Stimulated activated CD8-positive, alpha-beta memory T cell treated with anti-CD3 and anti-CD28 coated beads, Interleukin-12 subunit alpha, Interleukin-12 subunit beta, amount 100 ng/mL, for 4 hours (primary cell): ENCODE measurements around the gene IRAK3.
"Not testable (repeated sequence)": the region's sequence is repeated elsewhere in the genome, so short reads cannot be mapped to it uniquely, and the experiment has no call there.

Experiments used
- DNase-seq: peaks from one replicate; pipeline ENCODE4 v3.0.0-alpha.2; 2020; ENCODE audit warnings: low read depth

Gene IRAK3

GRCh38 chr12:66258011-66258410 is 69.0 kb downstream of the IRAK3 start:
- no peak for DNase-seq

GRCh38 chr12:66262737-66263136 is 73.7 kb downstream of the IRAK3 start:
- DNase-seq: no peak

GRCh38 chr12:66268562-66268961 is 79.5 kb downstream of the IRAK3 start:
- DNase-seq: no peak

- DNase-seq: no peak
Observed at GRCh38 chr12:66269142-66269541, 80.1 kb downstream of the IRAK3 start.

- no peak for DNase-seq
Observed at GRCh38 chr12:66269757-66270383, 80.9 kb downstream of the IRAK3 start.

- DNase-seq: no peak
Observed at GRCh38 chr12:66270613-66271012, 81.6 kb downstream of the IRAK3 start.

GRCh38 chr12:66272650-66273049 is 83.6 kb downstream of the IRAK3 start:
- no peak for DNase-seq

GRCh38 chr12:66273147-66273546 is 84.1 kb downstream of the IRAK3 start:
- no peak for DNase-seq

- no peak for DNase-seq
Observed at GRCh38 chr12:66275040-66275439, 86.0 kb downstream of the IRAK3 start.

- no peak for DNase-seq
Observed at GRCh38 chr12:66279123-66279712, 90.2 kb downstream of the IRAK3 start.

- DNase-seq: no peak
Observed at GRCh38 chr12:66280561-66280960, 91.5 kb downstream of the IRAK3 start.

GRCh38 chr12:66282244-66282643 is 93.2 kb downstream of the IRAK3 start:
- DNase-seq: no peak

GRCh38 chr12:66287275-66287674 is 98.3 kb downstream of the IRAK3 start:
- no peak for DNase-seq

GRCh38 chr12:66288121-66288520 is 99.1 kb downstream of the IRAK3 start:
- DNase-seq: no peak

GRCh38 chr12:66289485-66289884 is 100.5 kb downstream of the IRAK3 start:
- DNase-seq: no peak

GRCh38 chr12:66290716-66291200 is 101.7 kb downstream of the IRAK3 start:
- no peak for DNase-seq

GRCh38 chr12:66296176-66296683 is 107.2 kb downstream of the IRAK3 start:
- no peak for DNase-seq

GRCh38 chr12:66297080-66297479 is 108.1 kb downstream of the IRAK3 start:
- DNase-seq: no peak

GRCh38 chr12:66297923-66298322 is 108.9 kb downstream of the IRAK3 start:
- no peak for DNase-seq

- DNase-seq: peak; percentile 92
Observed at GRCh38 chr12:66301944-66302826, 113.2 kb downstream of the IRAK3 start, which contains the start of gene HELB. TSS of gene HELB (plus strand) at chr12:66302493. CDS start at chr12:66302604, 111 bp downstream.

GRCh38 chr12:66302827-66303169 is 113.8 kb downstream of the IRAK3 start:
- no peak for DNase-seq

GRCh38 chr12:66303316-66303804 is 114.3 kb downstream of the IRAK3 start:
- not testable (repeated sequence) for DNase-seq
